K562 (cell line): ENCODE data around the gene SCAMP3. TPM values are rescaled to one million over a fixed set of nuclear protein-coding genes. Genes with fewer than 3 reads are reported as not detected.

ENCODE experiments used
- ARID4B ChIP-seq: sonication (generic); formaldehyde crosslinking; IDR thresholded peaks from 2 replicates; pipeline ENCODE4 v1.8.0; 2022; ENCODE audit warnings: mild to moderate bottlenecking, missing genetic modification reagents
- ATF1 ChIP-seq, 2 experiments: fragments of 450-650 bp in 1 of 2; IDR thresholded peaks; 2 replicates each; pipeline ENCODE4 v1.6.1; 2016; ENCODE audit warnings: missing compliant biosample characterization in 1 of 2, missing genetic modification characterization in 1 of 2
- ATF7 ChIP-seq: fragments of 450-650 bp; IDR thresholded peaks from 2 replicates; pipeline ENCODE4 v1.7.1; 2014; ENCODE audit warnings: mild to moderate bottlenecking, moderate library complexity
- E2F3 ChIP-seq: fragments of 250-450 bp; sonication (Bioruptor Pico); IDR thresholded peaks from 2 replicates; pipeline ENCODE4 v1.4.0; 2020; ENCODE audit warnings: mild to moderate bottlenecking
- HDAC1 ChIP-seq, 2 experiments: fragments of 450-650 bp; IDR thresholded peaks; 2 replicates each; pipeline ENCODE4 v1.6.1; 2016 to 2017; ENCODE audit warnings: inconsistent platforms in 1 of 2, mild to moderate bottlenecking in 1 of 2, moderate library complexity in 1 of 2
- KDM5B ChIP-seq: fragments of 200-600 bp; sonication (generic); IDR thresholded peaks from 2 replicates; pipeline ENCODE4 v1.6.1; 2012; ENCODE audit warnings: low read depth, mild to moderate bottlenecking, moderate library complexity, low read length, control low read depth, inconsistent platforms; ENCODE audit not compliant: insufficient replicate concordance
- NCOA1 ChIP-seq: fragments of 450-650 bp; IDR thresholded peaks from 2 replicates; pipeline ENCODE4 v1.6.1; 2016; ENCODE audit warnings: low read depth
- NRF1 ChIP-seq, 2 experiments: fragments of 450-650 bp; IDR thresholded peaks in 1 of 2; conservative IDR thresholded peaks in 1 of 2; 2 replicates each; pipeline ENCODE4 v1.6.1; 2014; ENCODE audit warnings: mild to moderate bottlenecking in 2 of 2
- RFX5 ChIP-seq: IDR thresholded peaks from 2 replicates; pipeline ENCODE4 v1.6.1; 2011; ENCODE audit warnings: low read depth, mild to moderate bottlenecking, improper control_type of control experiment, low read length
- SIN3A ChIP-seq, 2 experiments: fragments of 150-350 bp in 1 of 2; IDR thresholded peaks; 2 replicates each; pipeline ENCODE4 v1.6.1; 2011 to 2016; ENCODE audit warnings: borderline replicate concordance in 2 of 2, low read depth in 2 of 2, low read length in 2 of 2, mild to moderate bottlenecking in 2 of 2, moderate library complexity in 2 of 2; ENCODE audit not compliant: control insufficient read depth in 1 of 2
- SRF ChIP-seq, 2 experiments: fragments of 250-450, 450-650 bp in 1 of 2; sonication (Bioruptor Pico) in 1 of 2; sonication (generic) in 1 of 2; formaldehyde crosslinking; IDR thresholded peaks; 2 replicates each; pipeline versions ENCODE4 v1.5.0 to v1.5.1; 2020 to 2022; ENCODE audit warnings: mild to moderate bottlenecking in 1 of 2, missing genetic modification reagents in 1 of 2
- TAF1 ChIP-seq: IDR thresholded peaks from 2 replicates; pipeline ENCODE4 v1.6.1; 2011; ENCODE audit warnings: mild to moderate bottlenecking, low read length, moderate library complexity; ENCODE audit not compliant: insufficient read depth, control insufficient read depth, severe bottlenecking; ENCODE audit errors: extremely low read depth
- TFAP4 ChIP-seq: sonication (generic); formaldehyde crosslinking; IDR thresholded peaks from 2 replicates; pipeline ENCODE4 v1.8.0; 2022; ENCODE audit warnings: missing genetic modification reagents, mild to moderate bottlenecking, moderate library complexity, borderline replicate concordance
- VEZF1 ChIP-seq: fragments of 200-800 bp; sonication (Bioruptor generic); IDR thresholded peaks from 2 replicates; pipeline ENCODE4 v1.6.1; 2017; ENCODE audit warnings: missing genetic modification characterization, missing compliant biosample characterization
- ZNF12 ChIP-seq: sonication (generic); formaldehyde crosslinking; IDR thresholded peaks from 2 replicates; pipeline ENCODE4 v1.4.0; 2020; ENCODE audit warnings: mild to moderate bottlenecking, missing genetic modification reagents
- ZNF395 ChIP-seq: fragments of 200-800 bp; sonication (Bioruptor generic); IDR thresholded peaks from 2 replicates; pipeline ENCODE4 v1.6.1; 2017; ENCODE audit warnings: missing genetic modification characterization, missing compliant biosample characterization
- ZNF699 ChIP-seq: fragments of 250-450 bp; sonication (Bioruptor Pico); IDR thresholded peaks from 2 replicates; pipeline ENCODE4 v1.8.0; 2021; ENCODE audit warnings: mild to moderate bottlenecking, moderate library complexity; ENCODE audit not compliant: insufficient replicate concordance
- polyA plus RNA-seq, 8 experiments: library from polyadenylated mRNA; depleted of rRNA in 4 of 8; stranded (reverse) in 5 of 8; unstranded in 3 of 8; fragments of >200 nt; fragmentation: Nextera tagmentation in 2 of 8; fragmentation: Illumina TruSeq in 1 of 8; extraction: Ambion mirVana in 2 of 8; extraction: Trizol in 1 of 8; gene quantifications; 2 replicates each; pipeline versions ENCODE4 v1.2.1 to v1.2.3, GENCODE V29; 2011 to 2014; ENCODE audit warnings: inconsistent platforms in 1 of 8, missing spikeins in 1 of 8
- total RNA-seq, 7 experiments: library from RNA; depleted of rRNA in 6 of 7; stranded (reverse); fragments of >200 nt in 6 of 7; fragmentation: Illumina TruSeq in 2 of 7; extraction: Trizol in 2 of 7; gene quantifications; 2 replicates each; pipeline versions ENCODE4 v1.2.1 to v1.2.3, GENCODE V29; 2011 to 2021; ENCODE audit warnings: low replicate concordance in 1 of 7

The SCAMP3 gene
- total and polyA plus RNA-seq, 9 of the 15 experiments (the other 6 are each of a cell fraction or from before 2014, with no cell fraction given) = 14.2 to 131 (median 86.1) TPM

GRCh38 chr1:155277070-155277901 lies 15.1 kb upstream of the SCAMP3 start, which contains the start of gene HCN3 (continued):
- TF ChIP-seq NRF1 (conservative IDR thresholded peaks at IDR 0.05 in 1 of 2, IDR thresholded peaks at IDR 0.05 in 1 of 2) (peak; percentile 78 to 80), HDAC1 (IDR thresholded peaks at IDR 0.05) (peak in 1 of 2 experiments; percentile 62; a peak in 1 of 4 replicates), TAF1 (peak; percentile 29), SIN3A (IDR thresholded peaks at IDR 0.05; ENCODE audit: borderline replicate concordance in 2 of 2, control insufficient read depth in 1 of 2, low read depth in 2 of 2, low read length in 2 of 2) (peak; percentile 71 to 95; a peak in 2 of 4 replicates), TFAP4 (CRISPR knock-in tag) (peak; percentile 56; the same call in 1 of the 2 replicates), ARID4B (CRISPR knock-in tag) (peak; percentile 89; the same call in 1 of the 2 replicates), NCOA1 (no peak), ZNF395 (CRISPR knock-in tag) (0 out of 2 replicates have a peak, but pooled peaks have one; percentile 32), KDM5B (no peak), E2F3 (CRISPR knock-in tag) (peak; percentile 92), VEZF1 (CRISPR knock-in tag) (peak; percentile 93), ZNF699 (CRISPR knock-in tag) (no peak), SRF (CRISPR knock-in tag; IDR thresholded peaks at IDR 0.05) (peak in 1 of 2 experiments; percentile 61; a peak in 1 of 4 replicates), ATF1 (CRISPR knock-in tag; IDR thresholded peaks at IDR 0.05) (no peak), ATF1 (tag; IDR thresholded peaks at IDR 0.05) (peak; percentile 54), RFX5 (no peak), ZNF12 (CRISPR knock-in tag) (no peak), ATF7 (peak; percentile 71; the same call in 1 of the 2 replicates)
